Activated naive CD8-positive, alpha-beta T cell (primary cell): ENCODE results near the gene ZNF362.

Experiments
- H3K27ac Mint-ChIP-seq: one replicate; pipeline ENCODE4 v1.8.0; 2021; ENCODE audit warnings: mixed read lengths
- H3K27me3 Mint-ChIP-seq: one replicate; pipeline ENCODE4 v1.8.0; 2021; ENCODE audit warnings: mixed read lengths
- H3K36me3 Mint-ChIP-seq: one replicate; pipeline ENCODE4 v1.8.0; 2021; ENCODE audit warnings: mixed read lengths
- H3K4me1 Mint-ChIP-seq: one replicate; pipeline ENCODE4 v1.8.0; 2021; ENCODE audit warnings: low read depth, mixed read lengths
- H3K4me3 Mint-ChIP-seq: one replicate; pipeline ENCODE4 v1.8.0; 2021; ENCODE audit warnings: mild to moderate bottlenecking, mixed read lengths
- H3K9me3 Mint-ChIP-seq: one replicate; pipeline ENCODE4 v1.8.0; 2021; ENCODE audit warnings: low read depth, mixed read lengths

Gene ZNF362

GRCh38 chr1:33255347-33256220, 708 bp upstream of the ZNF362 start:
- peaks cover 30% of the 10 kb centered on the region for H3K4me1 Mint-ChIP-seq
- H3K36me3 Mint-ChIP-seq, result no peaks in the 10 kb centered on the region
- H3K27ac Mint-ChIP-seq, result peak overlapping the region; percentile 58
- peak overlapping the region; percentile 63 for H3K4me3 Mint-ChIP-seq
- no peaks in the 10 kb centered on the region for H3K9me3 Mint-ChIP-seq
- no peaks in the 10 kb centered on the region for H3K27me3 Mint-ChIP-seq

GRCh38 chr1:33256221-33256470, 146 bp upstream of the ZNF362 start:
- no peak overlapping the region for H3K4me3 Mint-ChIP-seq
- H3K36me3 Mint-ChIP-seq, result no peaks in the 10 kb centered on the region
- no peak overlapping the region for H3K27ac Mint-ChIP-seq
- H3K27me3 Mint-ChIP-seq, result no peaks in the 10 kb centered on the region
- H3K4me1 Mint-ChIP-seq, result peaks cover 33% of the 10 kb centered on the region
- H3K9me3 Mint-ChIP-seq, result no peaks in the 10 kb centered on the region

- H3K4me3 Mint-ChIP-seq, result peak overlapping the region; percentile 98
- H3K36me3 Mint-ChIP-seq, result no peaks in the 10 kb centered on the region
- H3K27ac Mint-ChIP-seq, result peak overlapping the region; percentile 98
- H3K4me1 Mint-ChIP-seq, result peaks cover 42% of the 10 kb centered on the region
- no peaks in the 10 kb centered on the region for H3K9me3 Mint-ChIP-seq
- H3K27me3 Mint-ChIP-seq, result no peaks in the 10 kb centered on the region
These were observed 997 bp downstream of the ZNF362 start for GRCh38 chr1:33257207-33257771.

- Mint-ChIP-seq H3K27ac (peak overlapping the region; percentile 98), H3K4me3 (peak overlapping the region; percentile 98), H3K36me3 (peaks cover 3% of the 10 kb centered on the region), H3K27me3 (no peaks in the 10 kb centered on the region), H3K9me3 (no peaks in the 10 kb centered on the region), H3K4me1 (peaks cover 45% of the 10 kb centered on the region)
These were observed 1.8 kb downstream of the ZNF362 start for GRCh38 chr1:33257772-33258712.

- no peaks in the 10 kb centered on the region for H3K27me3 Mint-ChIP-seq
- no peaks in the 10 kb centered on the region for H3K9me3 Mint-ChIP-seq
- peak overlapping the region; percentile 5 for H3K27ac Mint-ChIP-seq
- peaks cover 3% of the 10 kb centered on the region for H3K36me3 Mint-ChIP-seq
- peak overlapping the region; percentile 23 for H3K4me3 Mint-ChIP-seq
- H3K4me1 Mint-ChIP-seq, result peaks cover 45% of the 10 kb centered on the region
These were observed 2.5 kb downstream of the ZNF362 start for GRCh38 chr1:33258788-33259274.

- Mint-ChIP-seq H3K27me3 (no peaks in the 10 kb centered on the region), H3K36me3 (peaks cover 3% of the 10 kb centered on the region), H3K9me3 (no peaks in the 10 kb centered on the region), H3K4me1 (peaks cover 45% of the 10 kb centered on the region), H3K27ac (no peak overlapping the region), H3K4me3 (no peak overlapping the region)
These were observed 3.6 kb downstream of the ZNF362 start for GRCh38 chr1:33259879-33260278.

- H3K27ac Mint-ChIP-seq, result peak overlapping the region; percentile 46
- peaks cover 3% of the 10 kb centered on the region for H3K36me3 Mint-ChIP-seq
- H3K4me1 Mint-ChIP-seq, result peaks cover 45% of the 10 kb centered on the region
- H3K9me3 Mint-ChIP-seq, result no peaks in the 10 kb centered on the region
- no peak overlapping the region for H3K4me3 Mint-ChIP-seq
- H3K27me3 Mint-ChIP-seq, result no peaks in the 10 kb centered on the region
These were observed 4.1 kb downstream of the ZNF362 start for GRCh38 chr1:33260439-33260838.

- Mint-ChIP-seq H3K9me3 (no peaks in the 10 kb centered on the region), H3K27ac (no peak overlapping the region), H3K36me3 (peaks cover 3% of the 10 kb centered on the region), H3K4me3 (no peak overlapping the region), H3K4me1 (peaks cover 45% of the 10 kb centered on the region), H3K27me3 (no peaks in the 10 kb centered on the region)
These were observed 5.1 kb downstream of the ZNF362 start for GRCh38 chr1:33261344-33261743.

- Mint-ChIP-seq H3K4me3 (no peak overlapping the region), H3K36me3 (peaks cover 3% of the 10 kb centered on the region), H3K27ac (no peak overlapping the region), H3K27me3 (no peaks in the 10 kb centered on the region), H3K9me3 (no peaks in the 10 kb centered on the region), H3K4me1 (peaks cover 31% of the 10 kb centered on the region)
These were observed 7.7 kb downstream of the ZNF362 start for GRCh38 chr1:33263890-33264504.

- Mint-ChIP-seq H3K9me3 (no peaks in the 10 kb centered on the region), H3K4me3 (no peak overlapping the region), H3K4me1 (peaks cover 18% of the 10 kb centered on the region), H3K27me3 (no peaks in the 10 kb centered on the region), H3K36me3 (peaks cover 3% of the 10 kb centered on the region), H3K27ac (no peak overlapping the region)
These were observed 9.7 kb downstream of the ZNF362 start for GRCh38 chr1:33265780-33266605.

GRCh38 chr1:33266766-33267165, 10.5 kb downstream of the ZNF362 start:
- peaks cover 3% of the 10 kb centered on the region for H3K36me3 Mint-ChIP-seq
- H3K27ac Mint-ChIP-seq, result no peak overlapping the region
- H3K4me1 Mint-ChIP-seq, result peaks cover 14% of the 10 kb centered on the region
- H3K9me3 Mint-ChIP-seq, result no peaks in the 10 kb centered on the region
- no peaks in the 10 kb centered on the region for H3K27me3 Mint-ChIP-seq
- no peak overlapping the region for H3K4me3 Mint-ChIP-seq

- Mint-ChIP-seq H3K4me3 (no peak overlapping the region), H3K27ac (no peak overlapping the region), H3K4me1 (peaks cover 14% of the 10 kb centered on the region), H3K27me3 (no peaks in the 10 kb centered on the region), H3K9me3 (no peaks in the 10 kb centered on the region), H3K36me3 (peaks cover 2% of the 10 kb centered on the region)
These were observed 11.3 kb downstream of the ZNF362 start for GRCh38 chr1:33267468-33268205.

- Mint-ChIP-seq H3K4me3 (no peak overlapping the region), H3K9me3 (no peaks in the 10 kb centered on the region), H3K27ac (no peak overlapping the region), H3K4me1 (peaks cover 20% of the 10 kb centered on the region), H3K36me3 (no peaks in the 10 kb centered on the region), H3K27me3 (no peaks in the 10 kb centered on the region)
These were observed 12.2 kb downstream of the ZNF362 start for GRCh38 chr1:33268457-33268856.
